Activated CD4-positive, alpha-beta T cell treated with anti-CD3 and anti-CD28 coated beads, Interleukin-2, amount 50 U/mL, for 48 hours (primary cell): ENCODE data around the gene DNAJA4.

ENCODE experiments used
- DNase-seq, 2 experiments: peaks; one replicate each; pipeline ENCODE4 v3.0.0-alpha.2; 2020

The DNAJA4 gene

DNA sequence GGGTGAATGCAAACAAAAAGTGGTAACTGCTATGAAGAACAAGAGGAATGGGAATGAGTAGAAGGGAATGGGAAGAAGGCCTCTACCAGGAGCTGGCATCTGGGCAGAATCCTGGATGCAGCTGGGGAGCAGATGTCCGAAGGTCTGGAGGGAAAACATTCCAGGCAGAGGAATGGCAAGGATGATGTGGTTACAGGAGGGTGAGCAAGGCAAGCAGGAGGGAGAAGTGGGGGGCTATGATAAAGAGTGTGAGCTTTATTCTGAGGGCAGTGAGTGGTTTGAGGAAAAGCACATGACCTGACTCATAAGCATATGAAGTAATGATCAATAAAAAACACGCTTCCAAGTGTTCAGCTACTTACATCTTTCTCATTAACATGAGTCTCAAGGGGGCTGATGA lies 18.0 kb downstream of the DNAJA4 start:
- no peak for DNase-seq

DNA sequence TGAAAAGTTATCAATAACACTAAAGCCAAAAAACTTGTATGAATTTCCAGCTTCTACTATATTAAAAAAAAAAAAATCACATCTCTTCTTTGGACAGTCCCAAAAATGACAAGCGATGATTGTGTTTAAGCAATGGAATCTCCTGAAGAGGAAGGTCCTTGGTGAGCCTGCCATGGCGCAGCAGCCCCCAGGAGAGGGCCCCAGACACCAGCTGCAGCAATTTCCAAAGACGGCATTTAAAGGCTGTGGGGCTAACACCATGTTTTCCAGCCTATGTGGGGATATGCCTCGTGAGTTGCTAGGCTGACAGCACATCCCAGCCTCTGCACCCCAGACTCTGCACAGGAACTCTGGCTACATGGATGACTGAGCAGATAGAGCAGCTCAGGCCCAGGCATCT lies 20.4 kb downstream of the DNAJA4 start:
- no peak for DNase-seq

DNA sequence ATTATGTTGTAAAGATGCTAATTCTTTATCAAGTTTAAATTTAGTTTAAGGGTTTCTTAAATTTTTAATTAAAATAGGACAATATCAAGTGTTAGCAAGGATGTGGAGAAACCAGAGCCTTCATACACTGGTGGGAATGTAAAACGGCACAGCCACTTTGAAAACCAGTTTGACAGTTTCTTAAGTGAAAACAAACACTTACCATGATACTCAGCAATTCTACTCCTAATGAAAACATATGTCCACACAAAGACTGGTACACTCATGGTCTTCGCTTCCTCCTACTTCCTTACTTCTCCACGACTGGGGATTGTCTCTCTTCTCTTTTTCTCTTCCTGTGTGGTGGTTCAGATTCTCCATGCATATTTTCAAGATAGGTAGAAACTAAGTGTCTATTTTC lies 25.9 kb downstream of the DNAJA4 start:
- no peak for DNase-seq

DNA sequence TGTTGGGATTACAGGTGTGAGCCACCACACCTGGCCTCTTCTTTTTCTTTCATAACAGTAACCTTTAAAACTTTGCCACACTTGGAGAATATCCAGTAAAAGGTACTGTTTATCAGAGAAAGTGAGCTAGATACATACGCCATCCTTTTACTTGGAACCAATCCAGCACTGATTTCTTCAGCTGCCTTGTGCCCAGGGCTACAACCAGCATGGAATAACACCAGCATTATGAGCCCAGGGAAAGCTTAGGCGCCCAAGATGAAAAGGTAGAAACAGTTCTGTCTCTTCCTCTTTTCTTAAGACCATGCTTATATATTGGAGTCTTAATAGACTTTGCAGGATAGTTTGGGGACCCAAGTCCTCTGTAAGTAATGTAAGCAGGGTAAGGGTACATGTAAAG lies 26.7 kb downstream of the DNAJA4 start:
- no peak for DNase-seq

DNA sequence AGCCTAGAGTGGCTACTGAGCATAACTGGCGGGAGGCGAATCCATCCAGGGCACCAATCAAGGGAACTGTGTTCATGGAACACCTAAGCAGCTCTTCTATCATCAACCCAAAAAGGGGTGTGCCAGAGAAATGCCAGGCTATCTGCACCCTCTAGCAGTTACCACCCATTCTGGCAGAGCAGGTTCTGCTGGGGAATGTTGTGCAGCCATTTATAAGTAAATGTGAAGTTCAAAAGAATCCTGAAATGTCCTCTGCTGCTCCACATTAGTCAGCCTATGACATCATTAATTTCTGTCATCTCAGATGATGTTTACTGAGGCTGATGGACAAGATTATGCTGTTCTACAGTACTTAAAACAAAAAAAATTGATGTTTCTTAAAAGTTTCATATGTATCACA lies 27.3 kb downstream of the DNAJA4 start:
- no peak for DNase-seq

DNA sequence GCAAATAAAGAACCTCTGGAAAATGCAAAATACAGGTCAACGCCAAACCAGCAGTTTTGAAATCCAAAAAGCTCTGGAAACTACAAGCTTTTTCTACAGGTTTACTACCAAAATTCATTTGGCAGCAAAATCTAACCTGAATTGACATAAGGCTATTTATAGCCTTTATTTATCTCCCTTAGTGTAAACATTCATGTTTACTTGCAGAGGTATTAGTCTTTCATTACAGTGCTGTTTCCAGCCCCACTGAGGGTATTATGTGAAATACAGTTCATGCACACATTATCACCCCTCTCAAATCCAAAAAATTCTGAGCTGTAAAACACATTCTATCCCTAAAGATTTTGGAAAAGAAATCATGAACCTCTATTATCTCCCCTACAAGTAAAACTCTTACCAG lies 27.9 kb downstream of the DNAJA4 start:
- no peak for DNase-seq

DNA sequence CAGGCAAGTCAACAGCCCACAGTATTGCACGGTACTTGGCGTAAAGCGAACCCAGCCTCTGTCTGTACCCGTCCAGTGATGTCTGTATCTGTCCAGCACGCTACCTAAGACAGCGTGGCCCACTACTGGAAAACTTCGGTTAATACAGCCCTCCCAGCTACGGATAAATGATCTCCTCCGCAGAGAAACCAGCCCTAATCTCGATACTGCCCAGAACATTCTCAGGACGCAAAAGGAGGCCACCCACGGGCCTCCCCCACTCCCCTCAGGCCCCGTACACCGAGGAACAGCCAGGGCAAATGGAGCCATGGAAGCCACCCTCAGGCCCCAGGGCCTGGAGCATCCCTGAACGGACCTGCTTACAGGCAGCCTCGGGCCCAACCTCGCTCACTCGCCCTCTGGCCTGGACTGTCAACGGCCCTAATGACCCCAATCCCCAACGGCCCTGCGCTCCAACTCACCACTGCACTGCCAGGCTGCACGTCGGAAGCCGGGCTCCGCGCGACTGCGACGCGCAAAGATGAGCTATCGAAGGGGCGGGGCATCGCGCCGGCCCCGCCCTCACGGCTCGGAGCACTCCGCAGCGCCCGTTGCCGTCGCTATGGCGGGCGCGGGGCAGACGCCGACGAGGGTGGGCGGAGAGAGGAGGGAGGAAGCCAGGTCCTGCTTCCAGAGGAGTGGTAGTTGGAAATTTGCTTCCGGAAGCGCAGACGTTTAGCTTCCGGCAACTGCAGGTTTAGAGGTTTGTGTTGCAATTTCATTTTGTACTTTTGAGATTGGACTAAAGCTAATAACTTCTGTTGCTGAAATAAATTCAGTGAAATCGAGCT lies 35.0 kb downstream of the DNAJA4 start, which contains the start of gene SKIC8:
TSS of gene SKIC8 (minus strand) at position 509 of the 830 bp plus-strand sequence. CDS start 3,923 bp downstream, outside the sequence.
- peak; percentile 90 to 92 for DNase-seq

DNA sequence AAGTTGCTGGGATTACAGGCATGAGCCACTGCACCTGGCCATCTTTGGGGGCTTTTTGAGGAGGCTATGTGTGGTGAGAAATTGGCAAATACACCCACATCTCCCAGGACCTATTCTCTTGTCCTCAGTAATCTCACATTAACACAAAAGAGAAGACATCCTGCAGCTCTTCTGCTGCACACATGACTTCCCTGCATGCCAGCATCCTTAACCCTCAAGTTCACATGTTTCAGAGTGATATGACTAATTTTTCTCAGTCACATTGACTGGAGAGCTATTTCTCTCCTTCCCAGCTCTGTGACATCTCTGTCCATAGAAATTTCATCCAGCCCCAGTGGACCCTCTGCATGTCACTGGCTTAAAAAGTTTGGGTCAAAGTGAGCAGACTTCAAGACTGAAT lies 37.0 kb downstream of the DNAJA4 start:
- no peak for DNase-seq

DNA sequence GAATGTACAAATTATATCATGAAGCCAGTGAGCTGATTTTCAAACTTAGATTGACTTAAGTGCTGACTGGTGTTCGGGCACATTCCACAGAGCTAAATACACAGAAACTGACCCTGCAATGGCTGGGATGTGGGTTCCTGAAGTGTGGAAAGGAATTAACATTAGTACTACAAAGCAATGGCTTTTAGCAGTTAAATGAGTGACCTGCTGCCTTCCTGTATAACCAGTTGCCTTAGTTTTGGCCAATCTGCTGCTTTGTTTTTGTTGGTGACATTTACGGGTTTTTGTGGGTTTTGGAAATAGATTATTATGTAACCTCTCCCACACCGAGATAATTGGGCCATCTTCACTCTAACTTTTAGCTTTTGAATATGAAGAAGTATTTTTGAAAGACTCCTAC lies 37.5 kb downstream of the DNAJA4 start:
- no peak for DNase-seq

DNA sequence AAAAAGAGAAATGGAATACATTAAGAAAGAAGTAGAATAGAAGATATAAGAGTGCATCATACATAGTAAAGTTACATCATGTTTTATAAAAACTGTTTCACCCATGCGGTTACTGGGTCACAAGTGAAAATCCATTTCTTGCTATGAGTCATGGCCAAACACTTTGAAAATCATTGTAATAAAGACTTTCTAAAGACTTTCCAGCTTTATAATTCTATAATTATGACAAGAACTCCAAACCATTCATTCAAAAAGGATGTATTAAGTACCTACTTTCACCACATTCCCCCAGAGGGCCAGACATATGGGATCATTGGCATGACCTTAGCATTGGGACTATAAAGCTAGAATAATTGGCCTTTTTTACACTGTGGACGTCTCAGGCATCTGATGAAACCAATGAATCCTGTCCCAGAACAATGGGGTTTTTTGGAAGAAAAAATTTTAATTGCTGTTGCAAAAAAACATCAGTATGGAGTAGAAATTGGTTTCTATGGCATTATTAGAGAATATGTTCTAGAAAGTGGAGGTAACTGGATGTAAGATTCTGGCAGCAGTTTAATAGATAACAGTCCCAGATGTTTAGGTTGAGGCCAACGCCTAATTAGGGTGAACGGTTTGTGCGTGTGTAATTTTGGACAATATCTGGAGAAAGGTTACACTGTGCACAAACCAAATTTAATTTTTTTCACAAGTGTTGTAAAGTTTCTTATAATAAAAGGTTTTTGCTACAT lies 38.4 kb downstream of the DNAJA4 start:
- no peak for DNase-seq

DNA sequence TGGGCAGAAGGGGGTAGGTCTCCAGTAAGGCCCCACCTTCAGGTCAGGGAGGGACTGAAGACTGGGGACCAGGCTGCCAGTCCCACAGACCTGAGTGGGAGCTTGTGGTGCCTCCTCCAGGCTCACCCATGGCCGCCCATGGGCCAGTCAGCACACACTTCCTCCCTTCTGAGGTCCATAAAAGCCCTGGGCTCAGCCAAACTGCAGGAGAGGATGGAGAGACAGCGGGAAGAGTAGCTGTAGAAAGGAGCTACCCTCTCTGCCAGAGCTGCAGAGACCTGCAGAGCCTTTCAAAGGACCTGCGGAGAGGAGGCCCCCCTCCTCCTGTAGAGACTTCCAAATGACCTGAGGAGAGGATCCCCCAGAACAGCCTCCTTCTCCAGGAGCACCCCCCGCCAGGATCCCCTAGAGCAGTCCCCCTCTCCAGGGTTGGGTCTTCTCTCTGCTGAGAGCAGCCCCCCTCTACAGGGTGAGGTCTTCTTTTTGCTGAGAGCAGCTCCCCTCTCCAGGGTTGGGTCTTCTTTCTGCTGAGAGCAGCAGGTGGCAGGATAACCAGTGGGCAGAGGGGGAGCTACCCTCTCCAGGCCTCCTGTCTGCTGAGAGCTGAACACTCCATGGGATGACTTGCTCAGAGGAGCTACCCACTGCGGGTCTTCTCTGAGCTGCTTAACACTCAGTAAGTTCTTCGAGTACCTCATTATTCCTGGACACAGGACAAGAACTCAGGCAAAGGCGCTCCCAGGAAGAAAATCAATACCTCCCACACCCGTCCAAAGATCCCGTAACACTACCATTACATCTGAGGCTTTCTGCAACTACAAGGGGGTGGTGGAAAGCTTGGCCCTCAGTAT lies 40.1 kb downstream of the DNAJA4 start:
- no peak for DNase-seq

DNA sequence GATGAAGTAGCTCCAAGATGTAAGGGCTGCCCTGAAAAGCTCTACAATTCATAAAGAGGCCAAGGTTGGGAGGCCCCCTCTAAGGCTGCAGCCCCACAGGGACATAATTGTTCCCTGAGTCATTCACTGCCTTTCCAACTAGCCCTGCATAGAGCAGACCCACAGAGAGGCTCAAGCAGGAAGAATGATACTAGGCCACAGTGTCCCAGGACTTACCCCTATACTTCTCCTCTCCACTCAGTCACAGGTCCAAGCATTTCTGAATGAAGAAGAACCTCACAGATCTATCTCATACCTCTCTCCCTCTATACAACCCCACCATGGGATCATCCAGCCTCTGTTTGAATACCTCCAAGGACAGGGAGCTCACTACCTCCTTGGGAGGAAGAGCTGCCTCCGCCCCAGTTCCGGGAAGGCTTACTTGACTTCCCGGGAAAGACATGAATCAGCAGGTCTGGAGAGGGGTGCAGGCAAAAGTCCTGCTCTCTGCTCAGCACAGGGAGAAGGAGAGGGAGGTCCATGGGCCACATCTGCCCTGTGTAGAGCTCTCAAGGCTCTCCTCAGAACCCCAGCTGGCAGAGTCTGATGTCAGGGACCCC lies 41.9 kb downstream of the DNAJA4 start:
- no peak for DNase-seq

DNA sequence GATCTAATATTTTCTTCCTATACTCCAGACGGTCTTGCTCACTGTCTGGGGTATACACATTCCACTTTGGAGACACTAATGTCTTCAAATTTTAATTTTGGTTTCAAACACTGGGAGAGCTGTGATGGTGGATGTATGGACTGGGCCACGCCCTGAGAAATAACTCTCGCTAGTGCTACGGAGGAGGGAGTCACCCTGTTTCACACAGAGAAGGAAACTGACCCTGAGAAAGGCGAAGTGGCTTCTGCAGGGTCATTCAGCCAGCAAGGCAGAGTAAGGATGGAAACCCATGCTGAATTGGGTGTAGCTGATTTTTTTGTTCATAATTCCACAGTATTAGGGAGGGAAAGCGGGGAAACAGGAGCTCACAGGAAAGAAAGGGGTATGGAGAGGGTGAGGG lies 43.6 kb downstream of the DNAJA4 start:
- DNase-seq = no peak

DNA sequence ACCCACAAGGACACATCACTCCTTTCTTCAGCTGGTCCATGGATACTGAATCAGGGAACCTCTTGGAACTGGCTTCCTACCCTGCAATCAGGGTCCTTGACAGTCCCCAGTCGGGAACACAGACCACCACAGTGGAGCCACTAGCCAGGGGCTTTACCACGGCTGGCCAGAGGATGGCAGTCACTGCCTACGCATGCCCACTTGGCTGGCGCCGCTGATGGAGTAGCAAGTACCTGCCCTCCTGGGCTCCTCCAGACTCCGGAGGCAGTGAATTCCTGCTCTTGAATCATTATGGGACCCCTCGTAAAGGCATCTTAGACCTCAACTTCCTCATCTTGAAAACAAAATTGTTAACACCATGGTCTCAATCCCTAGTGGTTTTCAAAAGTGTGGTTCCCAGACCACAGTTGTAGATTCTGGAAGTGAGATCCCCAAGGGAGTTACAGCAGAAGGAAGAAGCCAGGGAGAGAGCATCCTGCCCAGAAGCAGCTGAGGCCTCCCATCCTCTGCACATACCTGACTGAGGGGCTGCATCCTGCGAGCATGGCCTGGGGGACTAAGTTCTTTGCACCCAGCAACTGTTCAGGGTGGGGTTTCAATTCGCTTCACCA lies 44.2 kb downstream of the DNAJA4 start:
- peak; percentile 67 to 72 for DNase-seq

DNA sequence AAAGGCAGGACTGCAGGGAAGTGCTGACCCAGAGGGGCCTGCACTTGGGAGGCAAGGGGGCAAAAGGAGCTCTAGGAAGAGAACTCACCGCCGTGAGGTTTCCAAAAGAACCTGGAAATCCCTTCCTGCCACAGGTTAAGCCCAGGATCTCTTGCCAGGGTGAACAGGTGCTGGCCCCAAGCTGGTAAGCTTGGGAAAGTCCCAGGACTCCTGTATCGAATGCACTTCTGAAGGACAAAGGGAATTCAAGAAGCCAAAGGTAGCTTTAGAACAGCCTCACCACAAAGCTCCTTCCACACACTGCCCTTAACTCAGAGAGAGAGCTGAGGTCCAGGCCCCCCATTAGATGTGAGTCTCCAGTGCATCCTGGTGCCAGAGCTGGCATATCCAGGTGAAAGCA lies 46.9 kb downstream of the DNAJA4 start:
- no peak for DNase-seq

DNA sequence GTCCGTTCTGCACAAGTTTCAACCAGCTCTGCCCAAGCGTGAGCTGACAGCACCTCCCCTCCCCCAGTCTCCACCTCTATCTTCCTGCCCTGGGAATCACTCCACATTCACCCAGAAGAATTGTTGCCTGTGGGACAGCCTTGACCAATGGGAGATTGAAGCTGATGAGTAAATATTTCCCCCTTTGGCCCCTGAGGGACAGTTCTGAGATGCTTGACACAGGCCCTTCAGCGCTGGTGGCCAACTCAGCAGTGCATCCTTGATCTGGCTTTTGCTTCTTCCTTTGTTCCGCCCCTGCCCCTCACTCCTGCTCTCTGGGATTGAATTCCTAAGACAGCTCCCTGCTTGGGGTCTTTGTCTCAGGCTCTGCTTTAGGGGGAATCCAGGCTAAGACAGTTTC lies 48.2 kb downstream of the DNAJA4 start:
- DNase-seq = no peak

DNA sequence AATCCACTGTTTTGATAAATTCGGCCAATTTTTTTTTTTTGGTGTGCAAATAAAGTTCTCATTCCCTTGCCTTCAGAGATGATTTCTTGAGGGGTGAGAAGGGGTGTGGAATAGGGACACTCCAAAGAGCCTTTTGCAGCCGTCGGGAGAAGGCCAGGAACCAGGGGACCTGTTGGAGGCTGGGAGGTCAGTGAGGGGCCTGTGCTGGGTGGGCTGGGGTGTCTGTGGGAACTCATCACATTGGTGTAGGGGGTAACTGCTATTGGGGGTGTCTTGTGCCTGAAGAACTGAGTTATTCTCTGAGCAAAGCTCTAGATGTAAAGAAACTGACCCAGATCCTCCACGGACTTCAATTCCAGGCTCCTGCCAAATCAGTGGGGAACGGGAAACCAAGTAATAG lies 48.6 kb downstream of the DNAJA4 start:
- no peak for DNase-seq

DNA sequence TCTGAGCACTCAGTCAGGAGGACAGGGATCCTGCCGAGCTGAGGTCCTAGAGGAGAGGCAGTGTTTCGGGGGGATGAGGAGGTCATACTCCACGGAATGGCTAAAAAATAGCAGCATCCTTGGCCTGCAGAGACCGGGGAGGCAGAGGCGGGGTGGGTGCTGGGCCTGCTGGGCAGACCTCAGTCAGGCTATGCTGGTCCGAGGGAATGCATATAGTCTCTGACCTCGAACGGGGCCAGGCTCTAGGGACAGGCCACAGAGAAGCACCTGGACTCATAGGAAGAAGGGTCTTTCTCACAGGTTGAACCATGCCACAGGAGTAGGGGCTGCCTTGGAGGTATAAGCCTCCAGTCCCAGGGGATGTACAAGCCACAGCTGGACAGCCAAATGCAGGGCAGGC lies 49.0 kb downstream of the DNAJA4 start:
- DNase-seq = no peak

DNA sequence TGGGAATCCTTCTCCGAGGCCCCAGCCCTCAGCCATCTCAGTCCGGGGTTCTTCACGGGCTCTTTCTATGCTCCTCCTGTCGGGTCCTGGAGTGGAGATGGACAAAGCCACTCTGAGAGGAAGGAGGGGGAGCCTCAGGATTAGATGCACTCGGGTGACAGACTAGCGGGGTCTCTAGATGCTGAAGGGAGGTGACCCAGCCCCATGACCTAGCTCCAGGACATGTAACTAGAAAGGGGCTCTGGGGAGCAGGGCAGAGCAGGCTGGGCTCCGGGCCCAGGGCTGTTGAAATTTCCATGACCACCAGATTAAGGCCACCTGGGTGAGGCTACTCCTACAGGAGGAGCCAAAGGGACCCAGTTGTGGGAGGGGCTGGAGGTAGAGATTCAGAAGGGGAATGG lies 49.8 kb downstream of the DNAJA4 start:
- DNase-seq = no peak

DNA sequence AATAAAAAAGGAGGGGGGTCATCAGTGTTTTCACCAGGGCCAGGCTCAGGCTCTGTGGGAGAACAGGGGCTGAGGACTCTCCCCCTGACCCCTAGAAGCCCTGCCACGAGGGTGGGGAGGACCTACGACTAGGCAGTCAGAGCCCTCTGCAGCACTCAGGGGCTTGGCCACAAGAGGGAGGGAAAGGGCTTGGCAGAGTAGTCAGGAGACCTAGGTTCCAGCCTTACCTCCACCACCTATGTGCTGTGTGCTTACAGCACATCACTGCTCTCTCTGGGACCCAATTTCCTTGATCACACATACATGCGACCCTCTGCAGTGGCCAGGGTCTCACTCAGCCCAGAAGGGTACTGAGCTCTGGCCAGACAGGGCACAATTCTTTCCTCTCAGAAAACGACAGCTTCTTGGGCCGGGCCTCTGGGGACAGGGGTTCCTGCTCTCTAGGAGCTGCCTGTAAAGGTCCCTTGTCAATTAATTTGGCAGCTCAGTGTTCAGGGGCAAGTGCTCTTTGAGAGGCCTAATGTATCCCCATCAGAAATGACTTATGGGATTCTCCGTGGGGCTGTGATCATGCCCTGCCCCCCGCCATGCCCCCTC lies 51.4 kb downstream of the DNAJA4 start:
- DNase-seq = no peak

DNA sequence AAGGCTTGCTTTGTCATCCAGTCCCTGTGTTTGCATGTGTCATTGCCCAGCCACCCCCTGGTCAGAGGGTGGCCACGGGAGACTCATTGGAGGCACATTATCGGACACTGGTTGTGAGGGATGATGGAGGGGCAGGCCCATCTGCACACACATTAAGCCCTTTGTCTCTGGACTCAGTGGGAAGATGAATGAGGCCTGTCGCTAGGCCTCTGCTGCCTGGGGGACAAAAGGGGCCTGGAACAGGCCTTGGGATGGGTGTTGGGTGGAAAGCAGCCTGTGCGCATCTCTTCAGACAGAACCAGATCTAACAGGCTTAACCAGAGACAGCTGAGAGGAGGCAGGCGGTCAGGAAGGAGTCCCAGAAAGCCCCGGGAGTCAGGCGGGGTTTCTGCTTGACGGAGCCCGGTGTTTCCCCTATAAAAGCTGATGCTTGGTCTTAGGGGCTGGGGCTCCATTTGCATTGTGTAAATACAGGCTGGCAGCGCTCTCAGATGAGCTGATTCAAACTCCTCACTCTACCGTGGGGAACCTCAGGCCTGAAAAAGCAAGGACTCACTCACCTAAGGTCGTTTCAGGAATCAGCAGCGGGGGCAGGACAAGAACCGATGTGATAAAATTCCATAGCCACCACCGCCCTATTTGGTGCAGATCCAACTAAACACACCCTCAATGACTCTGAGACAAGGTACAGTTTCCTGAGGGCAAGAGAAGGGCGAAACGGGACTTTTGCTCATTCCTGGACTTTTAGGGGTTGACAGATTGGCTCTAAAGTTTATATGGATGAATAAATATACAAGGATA lies 52.1 kb downstream of the DNAJA4 start:
- DNase-seq = no peak
